ENCODE results near the gene GTF2H3. TPM values are rescaled to one million over a fixed set of nuclear protein-coding genes. Genes with fewer than 3 reads are reported as not detected.

GTF2H3 gene
- polyA plus RNA-seq, 1 of the 3 experiments (the other 2 are of a cell fraction), result 22.4 TPM

GRCh38 chr12:123656392-123656791, 22.8 kb downstream of the GTF2H3 start:
- TF ChIP-seq RXRA (IDR thresholded peaks at IDR 0.05; ENCODE audit: borderline replicate concordance, low read depth) (no peak), TEAD4 (IDR thresholded peaks at IDR 0.05; ENCODE audit: borderline replicate concordance, insufficient read depth) (no peak), ELF1 (IDR thresholded peaks at IDR 0.05) (no peak), SIN3A (IDR thresholded peaks at IDR 0.05; ENCODE audit: borderline replicate concordance, low read depth, low read length) (no peak), MXI1 (IDR thresholded peaks at IDR 0.05; ENCODE audit: low read depth, low read length) (no peak), RCOR1 (IDR thresholded peaks at IDR 0.05; ENCODE audit: low read length) (no peak), MEF2A (IDR thresholded peaks at IDR 0.05; ENCODE audit: borderline replicate concordance, low read depth) (no peak), JUND (IDR thresholded peaks at IDR 0.05) (no peak), FOSL2 (IDR thresholded peaks at IDR 0.05; ENCODE audit: borderline replicate concordance, low read depth) (no peak), EP300 (IDR thresholded peaks at IDR 0.05; ENCODE audit: borderline replicate concordance in 1 of 2, low read depth in 1 of 2, low read length in 1 of 2) (no peak)
- peaks cover 0 to 12% of the 10 kb centered on the region in 2 experiments; a peak in 1 of 4 replicates for H3K4me1 ChIP-seq (ENCODE audit: control insufficient read depth in 1 of 2, insufficient read depth in 2 of 2, low read depth in 1 of 2, low read length in 1 of 2)
- no peaks in the 10 kb centered on the region for H3K9me3 ChIP-seq
- H3K9me2 ChIP-seq, result no peaks in the 10 kb centered on the region
- H3K79me2 ChIP-seq (ENCODE audit: insufficient read depth), result no peaks in the 10 kb centered on the region
- 91% methylated on average over 4 of the region's 4 CpGs for WGBS (ENCODE audit: low lambda C conversion rate)
- H2AFZ ChIP-seq (ENCODE audit: low read depth), result no peak overlapping the region
- H3K27ac ChIP-seq (ENCODE audit: low read depth in 2 of 2, low read length in 1 of 2), result no peak overlapping the region
- peaks cover 40 to 46% of the 10 kb centered on the region in 2 experiments for H3K36me3 ChIP-seq (replicated peaks in 1 of 2; ENCODE audit: control insufficient read depth in 1 of 2, insufficient read depth in 2 of 2, low read length in 1 of 2)
- H3K27me3 ChIP-seq (ENCODE audit: insufficient read depth), result no peaks in the 10 kb centered on the region
- peaks cover 26% of the 10 kb centered on the region for H3F3A ChIP-seq (replicated peaks; ENCODE audit: insufficient read depth)
- CTCF ChIA-PET, result interaction anchor here (1.4 to 1.6 kb wide), 2 partner anchors 15 to 19 kb away, joined by 3 to 4 read pairs; partner anchors contain the start of gene TCTN2
- no peak overlapping the region for H3K4me3 ChIP-seq (ENCODE audit: low read depth in 2 of 2, low read length in 1 of 2)
- no peak for DNase-seq
- no peak overlapping the region for H3K4me2 ChIP-seq
- H4K20me1 ChIP-seq (ENCODE audit: insufficient read depth), result no peaks in the 10 kb centered on the region
- no peak overlapping the region for H3K9ac ChIP-seq
- POLR2A ChIA-PET, result interaction anchor here (1.1 kb wide), 1 partner anchor 15 kb away, joined by 3 read pairs; the partner anchor contains the start of gene TCTN2

GRCh38 chr12:123657211-123657610, 23.6 kb downstream of the GTF2H3 start:
- POLR2A ChIA-PET, result no interaction called here
- TF ChIP-seq IRF3 (IDR thresholded peaks at IDR 0.05; ENCODE audit: low read depth, low read length), result no peak
- TF ChIP-seq GABPA (IDR thresholded peaks at IDR 0.05; ENCODE audit: low read depth), result no peak
- no peak for TF ChIP-seq FOXJ3 (CRISPR knock-in tag; IDR thresholded peaks at IDR 0.05)
- TF ChIP-seq TCF12 (IDR thresholded peaks at IDR 0.05), result no peak
- TF ChIP-seq NRF1 (IDR thresholded peaks at IDR 0.05; ENCODE audit: low read depth, low read length), result no peak
- TF ChIP-seq SIN3A (IDR thresholded peaks at IDR 0.05; ENCODE audit: borderline replicate concordance, low read depth, low read length), result no peak
- TF ChIP-seq, protein P1, sequence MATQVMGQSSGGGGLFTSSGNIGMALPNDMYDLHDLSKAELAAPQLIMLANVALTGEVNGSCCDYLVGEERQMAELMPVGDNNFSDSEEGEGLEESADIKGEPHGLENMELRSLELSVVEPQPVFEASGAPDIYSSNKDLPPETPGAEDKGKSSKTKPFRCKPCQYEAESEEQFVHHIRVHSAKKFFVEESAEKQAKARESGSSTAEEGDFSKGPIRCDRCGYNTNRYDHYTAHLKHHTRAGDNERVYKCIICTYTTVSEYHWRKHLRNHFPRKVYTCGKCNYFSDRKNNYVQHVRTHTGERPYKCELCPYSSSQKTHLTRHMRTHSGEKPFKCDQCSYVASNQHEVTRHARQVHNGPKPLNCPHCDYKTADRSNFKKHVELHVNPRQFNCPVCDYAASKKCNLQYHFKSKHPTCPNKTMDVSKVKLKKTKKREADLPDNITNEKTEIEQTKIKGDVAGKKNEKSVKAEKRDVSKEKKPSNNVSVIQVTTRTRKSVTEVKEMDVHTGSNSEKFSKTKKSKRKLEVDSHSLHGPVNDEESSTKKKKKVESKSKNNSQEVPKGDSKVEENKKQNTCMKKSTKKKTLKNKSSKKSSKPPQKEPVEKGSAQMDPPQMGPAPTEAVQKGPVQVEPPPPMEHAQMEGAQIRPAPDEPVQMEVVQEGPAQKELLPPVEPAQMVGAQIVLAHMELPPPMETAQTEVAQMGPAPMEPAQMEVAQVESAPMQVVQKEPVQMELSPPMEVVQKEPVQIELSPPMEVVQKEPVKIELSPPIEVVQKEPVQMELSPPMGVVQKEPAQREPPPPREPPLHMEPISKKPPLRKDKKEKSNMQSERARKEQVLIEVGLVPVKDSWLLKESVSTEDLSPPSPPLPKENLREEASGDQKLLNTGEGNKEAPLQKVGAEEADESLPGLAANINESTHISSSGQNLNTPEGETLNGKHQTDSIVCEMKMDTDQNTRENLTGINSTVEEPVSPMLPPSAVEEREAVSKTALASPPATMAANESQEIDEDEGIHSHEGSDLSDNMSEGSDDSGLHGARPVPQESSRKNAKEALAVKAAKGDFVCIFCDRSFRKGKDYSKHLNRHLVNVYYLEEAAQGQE (IDR thresholded peaks at IDR 0.05; ENCODE audit: low read depth, low read length), result no peak
- TF ChIP-seq MXI1 (IDR thresholded peaks at IDR 0.05; ENCODE audit: low read depth, low read length), result no peak
- no peak for TF ChIP-seq MEF2A (IDR thresholded peaks at IDR 0.05; ENCODE audit: borderline replicate concordance, low read depth)
- no peak for TF ChIP-seq USF2 (IDR thresholded peaks at IDR 0.05; ENCODE audit: borderline replicate concordance, low read depth, low read length)
- TF ChIP-seq NFIC (IDR thresholded peaks at IDR 0.05; ENCODE audit: borderline replicate concordance), result no peak
- no peak for TF ChIP-seq FOSL2 (IDR thresholded peaks at IDR 0.05; ENCODE audit: borderline replicate concordance, low read depth)
- TF ChIP-seq TAF1 (IDR thresholded peaks at IDR 0.05; ENCODE audit: borderline replicate concordance, low read depth, low read length), result no peak
- TF ChIP-seq RCOR1 (IDR thresholded peaks at IDR 0.05; ENCODE audit: low read length), result no peak
- Histone ChIP-seq H3K4me3 (ENCODE audit: low read depth in 2 of 2, low read length in 1 of 2) (no peak overlapping the region), H3K9me3 (no peaks in the 10 kb centered on the region), H3K9me2 (no peaks in the 10 kb centered on the region), H4K20me1 (ENCODE audit: insufficient read depth) (no peaks in the 10 kb centered on the region), H3K27ac (ENCODE audit: low read depth in 2 of 2, low read length in 1 of 2) (no peak overlapping the region), H3K27me3 (ENCODE audit: insufficient read depth) (no peaks in the 10 kb centered on the region), H3K9ac (no peak overlapping the region), H2AFZ (ENCODE audit: low read depth) (no peak overlapping the region), H3F3A (replicated peaks; ENCODE audit: insufficient read depth) (peaks cover 30% of the 10 kb centered on the region), H3K4me2 (no peak overlapping the region), H3K79me2 (ENCODE audit: insufficient read depth) (no peaks in the 10 kb centered on the region), H3K36me3 (replicated peaks in 1 of 2; ENCODE audit: control insufficient read depth in 1 of 2, insufficient read depth in 2 of 2, low read length in 1 of 2) (peaks cover 35 to 47% of the 10 kb centered on the region in 2 experiments), H3K4me1 (ENCODE audit: control insufficient read depth in 1 of 2, insufficient read depth in 2 of 2, low read depth in 1 of 2, low read length in 1 of 2) (peaks cover 0 to 12% of the 10 kb centered on the region in 2 experiments; a peak in 1 of 4 replicates)
- WGBS (ENCODE audit: low lambda C conversion rate), result 95% methylated on average over 9 of the region's 9 CpGs
- no peak for DNase-seq
- CTCF ChIA-PET, result interaction anchor here (0.6 to 1.6 kb wide), 3 partner anchors 14 to 317 kb away, joined by 3 to 4 read pairs (median 3); partner anchors contain the start of gene TCTN2

Data from SK-N-SH (cell line).